K562 (cell line): Measurements from ENCODE around the gene TRMT1L. TPM values are rescaled to one million over a fixed set of nuclear protein-coding genes. Genes with fewer than 3 reads are reported as not detected.

Experiments used
- CBX3 ChIP-seq, 2 experiments: IDR thresholded peaks; 1 replicate in 1 of 2; 2 replicates in 1 of 2; pipeline ENCODE4 v1.6.1; 2012; ENCODE audit warnings: inconsistent platforms in 2 of 2, low read length in 2 of 2, borderline replicate concordance in 1 of 2, control low read depth in 1 of 2
- PPARD ChIP-seq: fragments of 250-450 bp; sonication (Bioruptor Pico); IDR thresholded peaks from 2 replicates; pipeline ENCODE4 v1.8.0; 2022; ENCODE audit warnings: inconsistent platforms, mild to moderate bottlenecking, moderate library complexity
- STAT5B ChIP-seq: fragments of 250-450 bp; sonication (Bioruptor Pico); IDR thresholded peaks from 2 replicates; pipeline ENCODE4 v1.8.0; 2021; ENCODE audit warnings: mild to moderate bottlenecking, inconsistent platforms
- polyA plus RNA-seq, 8 experiments: library from polyadenylated mRNA; depleted of rRNA in 4 of 8; stranded (reverse) in 5 of 8; unstranded in 3 of 8; fragments of >200 nt; fragmentation: Nextera tagmentation in 2 of 8; fragmentation: Illumina TruSeq in 1 of 8; extraction: Ambion mirVana in 2 of 8; extraction: Trizol in 1 of 8; gene quantifications; 2 replicates each; pipeline versions ENCODE4 v1.2.1 to v1.2.3, GENCODE V29; 2011 to 2014; ENCODE audit warnings: inconsistent platforms in 1 of 8, missing spikeins in 1 of 8
- total RNA-seq, 7 experiments: library from RNA; depleted of rRNA in 6 of 7; stranded (reverse); fragments of >200 nt in 6 of 7; fragmentation: Illumina TruSeq in 2 of 7; extraction: Trizol in 2 of 7; gene quantifications; 2 replicates each; pipeline versions ENCODE4 v1.2.1 to v1.2.3, GENCODE V29; 2011 to 2021; ENCODE audit warnings: low replicate concordance in 1 of 7

Gene TRMT1L
- total and polyA plus RNA-seq, 9 of the 15 experiments (the other 6 are each of a cell fraction or from before 2014, with no cell fraction given), result 6.4 to 88.9 (median 32.9) TPM

GRCh38 chr1:185068341-185068740 lies 88.4 kb downstream of the TRMT1L start (continued):
- TF ChIP-seq STAT5B (CRISPR knock-in tag) (no peak), PPARD (CRISPR knock-in tag) (no peak), CBX3 (IDR thresholded peaks at IDR 0.05; ENCODE audit: borderline replicate concordance in 1 of 2, low read length in 2 of 2) (no peak)

Other genes starting within 250 kb of the TRMT1L start
- gene NIBAN1, start 182.4 kb downstream of the TRMT1L start, total RNA-seq (2014; rRNA removed), result 16.2 and 17.8 TPM in 2 replicates
- 19.8 and 25.5 TPM in 2 replicates for gene NIBAN1, start 182.4 kb downstream of the TRMT1L start, total RNA-seq (2014; rRNA removed; fragmentation: Illumina TruSeq; extraction: Trizol)
- gene NIBAN1, start 182.4 kb downstream of the TRMT1L start, total RNA-seq (2015; rRNA removed; fragmentation: Illumina TruSeq; extraction: Trizol), result 15.3 and 15.9 TPM in 2 replicates
- gene NIBAN1, start 182.4 kb downstream of the TRMT1L start, total RNA-seq (2021), result 20.4 and 26.6 TPM in 2 replicates
- gene NIBAN1, start 182.4 kb downstream of the TRMT1L start, polyA plus RNA-seq (2011; rRNA removed), result 1.5 and 2.6 TPM in 2 replicates
- 19.3 and 20.3 TPM in 2 replicates for gene NIBAN1, start 182.4 kb downstream of the TRMT1L start, polyA plus RNA-seq (2014; fragmentation: Illumina TruSeq; extraction: Trizol)
- gene NIBAN1, start 182.4 kb downstream of the TRMT1L start, polyA plus RNA-seq (2014; fragmentation: Nextera tagmentation; extraction: Ambion mirVana), result 1 to 10 TPM; 3.5 TPM
- 12.4 and 16.2 TPM in 2 replicates for gene NIBAN1, start 182.4 kb downstream of the TRMT1L start, polyA plus RNA-seq (2014; rRNA removed)
- 16.1 and 16.2 TPM in 2 replicates for gene RNF2, start 111.4 kb downstream of the TRMT1L start, total RNA-seq (2014; rRNA removed)
- gene RNF2, start 111.4 kb downstream of the TRMT1L start, total RNA-seq (2014; rRNA removed; fragmentation: Illumina TruSeq; extraction: Trizol), result 33.1 and 39.8 TPM in 2 replicates
- 29.7 and 32.9 TPM in 2 replicates for gene RNF2, start 111.4 kb downstream of the TRMT1L start, total RNA-seq (2015; rRNA removed; fragmentation: Illumina TruSeq; extraction: Trizol)
- 36.4 and 40.0 TPM in 2 replicates for gene RNF2, start 111.4 kb downstream of the TRMT1L start, total RNA-seq (2021)
- gene RNF2, start 111.4 kb downstream of the TRMT1L start, polyA plus RNA-seq (2011; rRNA removed), result 56.6 and 66.5 TPM in 2 replicates
- gene RNF2, start 111.4 kb downstream of the TRMT1L start, polyA plus RNA-seq (2014; fragmentation: Illumina TruSeq; extraction: Trizol), result 49.7 and 53.3 TPM in 2 replicates
- gene RNF2, start 111.4 kb downstream of the TRMT1L start, polyA plus RNA-seq (2014; fragmentation: Nextera tagmentation; extraction: Ambion mirVana), result 1 to 10 TPM; 7.1 to 7.9 TPM
- gene RNF2, start 111.4 kb downstream of the TRMT1L start, polyA plus RNA-seq (2014; rRNA removed), result 23.9 TPM in 2 replicates
- gene SWT1, start 214 bp upstream of the TRMT1L start, total RNA-seq (2014; rRNA removed), result 1.5 and 1.6 TPM in 2 replicates
- 3.1 and 3.9 TPM in 2 replicates for gene SWT1, start 214 bp upstream of the TRMT1L start, total RNA-seq (2014; rRNA removed; fragmentation: Illumina TruSeq; extraction: Trizol)
- gene SWT1, start 214 bp upstream of the TRMT1L start, total RNA-seq (2015; rRNA removed; fragmentation: Illumina TruSeq; extraction: Trizol), result 2.7 and 2.9 TPM in 2 replicates
- 2.2 TPM in 2 replicates for gene SWT1, start 214 bp upstream of the TRMT1L start, total RNA-seq (2021)
- gene SWT1, start 214 bp upstream of the TRMT1L start, polyA plus RNA-seq (2011; rRNA removed), result 2.9 and 3.4 TPM in 2 replicates
- 1.9 and 2.3 TPM in 2 replicates for gene SWT1, start 214 bp upstream of the TRMT1L start, polyA plus RNA-seq (2014; fragmentation: Illumina TruSeq; extraction: Trizol)
- gene SWT1, start 214 bp upstream of the TRMT1L start, polyA plus RNA-seq (2014; fragmentation: Nextera tagmentation; extraction: Ambion mirVana), result 1 to 10 TPM; 1.5 to 2.3 TPM
- gene SWT1, start 214 bp upstream of the TRMT1L start, polyA plus RNA-seq (2014; rRNA removed), result 1.6 and 2.0 TPM in 2 replicates
- gene IVNS1ABP, start 160.3 kb upstream of the TRMT1L start, total RNA-seq (2014; rRNA removed), result 50.1 and 55.0 TPM in 2 replicates
- 98.4 and 106 TPM in 2 replicates for gene IVNS1ABP, start 160.3 kb upstream of the TRMT1L start, total RNA-seq (2014; rRNA removed; fragmentation: Illumina TruSeq; extraction: Trizol)
- 77.7 and 79.5 TPM in 2 replicates for gene IVNS1ABP, start 160.3 kb upstream of the TRMT1L start, total RNA-seq (2015; rRNA removed; fragmentation: Illumina TruSeq; extraction: Trizol)
- 83.1 and 83.2 TPM in 2 replicates for gene IVNS1ABP, start 160.3 kb upstream of the TRMT1L start, total RNA-seq (2021)
- gene IVNS1ABP, start 160.3 kb upstream of the TRMT1L start, polyA plus RNA-seq (2011; rRNA removed), result 126 and 128 TPM in 2 replicates
- gene IVNS1ABP, start 160.3 kb upstream of the TRMT1L start, polyA plus RNA-seq (2014; fragmentation: Illumina TruSeq; extraction: Trizol), result 62.7 and 68.0 TPM in 2 replicates
- gene IVNS1ABP, start 160.3 kb upstream of the TRMT1L start, polyA plus RNA-seq (2014; fragmentation: Nextera tagmentation; extraction: Ambion mirVana), result 10 to 100 TPM; 30.6 to 77.7 TPM
- 57.4 and 61.2 TPM in 2 replicates for gene IVNS1ABP, start 160.3 kb upstream of the TRMT1L start, polyA plus RNA-seq (2014; rRNA removed)